Osteocyte (in vitro differentiated cells): Measurements from ENCODE around the gene NOSIP. TPM values are rescaled to one million over a fixed set of nuclear protein-coding genes. Genes with fewer than 3 reads are reported as not detected.
"Not testable (repeated sequence)": the region's sequence is repeated elsewhere in the genome, so short reads cannot be mapped to it uniquely, and the experiment has no call there.

ENCODE experiments used
- DNase-seq: peaks from one replicate; pipeline ENCODE4 v3.0.0; 2021; ENCODE audit warnings: mixed read lengths; ENCODE audit not compliant: unreplicated experiment; ENCODE audit errors: extremely low spot score
- H3K27ac Mint-ChIP-seq: one replicate; pipeline ENCODE4 v1.8.0; 2021; ENCODE audit warnings: mild to moderate bottlenecking, mixed read lengths; ENCODE audit not compliant: unreplicated experiment
- H3K27me3 Mint-ChIP-seq: one replicate; pipeline ENCODE4 v1.8.0; 2021; ENCODE audit warnings: mixed read lengths; ENCODE audit not compliant: unreplicated experiment
- H3K36me3 Mint-ChIP-seq: one replicate; pipeline ENCODE4 v1.8.0; 2021; ENCODE audit warnings: mixed read lengths; ENCODE audit not compliant: unreplicated experiment
- H3K4me1 Mint-ChIP-seq: one replicate; pipeline ENCODE4 v1.8.0; 2021; ENCODE audit warnings: mixed read lengths; ENCODE audit not compliant: unreplicated experiment
- H3K4me3 Mint-ChIP-seq: one replicate; pipeline ENCODE4 v1.8.0; 2021; ENCODE audit warnings: mild to moderate bottlenecking, moderate library complexity, mixed read lengths; ENCODE audit not compliant: unreplicated experiment
- H3K9me3 Mint-ChIP-seq: one replicate; pipeline ENCODE4 v1.8.0; 2021; ENCODE audit warnings: mixed read lengths; ENCODE audit not compliant: unreplicated experiment
- CTCF ChIP-seq: fragments of 200-600 bp; sonication (generic); IDR thresholded peaks from 2 replicates; pipeline ENCODE4 v1.5.0; 2021; ENCODE audit warnings: antibody characterized with exemption, mild to moderate bottlenecking, moderate library complexity
- long read RNA-seq: library from polyadenylated mRNA; unstranded; transcript quantifications from one replicate; pipeline ENCODE4 v2.0.0, GENCODE V29; 2021
- total RNA-seq: library from RNA; stranded (reverse); gene quantifications from 2 replicates; pipeline ENCODE4 v1.2.1, GENCODE V29; 2021

NOSIP gene
- 58.7 and 66.2 TPM in 2 replicates for total RNA-seq
- long read RNA-seq, transcript NOSIP-204 (9 exons, 1,005 nt), result major isoform, 25 of 37 reads
- long read RNA-seq, partial matches to known transcripts, result 2 of 37 reads
- long read RNA-seq, other reads (novel, unspliced or antisense), result 6 of 37 reads

- Mint-ChIP-seq H3K27ac (peak within 1 kb of the TSS; percentile 89), H3K4me1 (peaks cover 29% of the 10 kb centered on the region), H3K27me3 (no peaks in the 10 kb centered on the region), H3K9me3 (no peaks in the 10 kb centered on the region), H3K36me3 (no peaks in the 10 kb centered on the region), H3K4me3 (peak within 1 kb of the TSS; percentile 93)
- TF ChIP-seq CTCF, result no peak
- peak; percentile 97 for DNase-seq
Measured at GRCh38 chr19:49580264-49581006, at the start of gene NOSIP. NOSIP (minus strand) TSS chr19:49580556; CDS start chr19:49560691, 19,865 bp downstream.

- Mint-ChIP-seq H3K4me1 (peaks cover 13% of the 10 kb centered on the region), H3K27ac (peak overlapping the region; percentile 35), H3K4me3 (no peak overlapping the region), H3K9me3 (no peaks in the 10 kb centered on the region), H3K27me3 (no peaks in the 10 kb centered on the region), H3K36me3 (peaks cover 5% of the 10 kb centered on the region)
- no peak for DNase-seq
- no peak for TF ChIP-seq CTCF
Measured at GRCh38 chr19:49629659-49630058, 49.3 kb upstream of the NOSIP start.

GRCh38 chr19:49626226-49626625 lies 45.9 kb upstream of the NOSIP start:
- Mint-ChIP-seq H3K36me3 (peaks cover 13% of the 10 kb centered on the region), H3K27me3 (no peaks in the 10 kb centered on the region), H3K4me1 (peaks cover 10% of the 10 kb centered on the region), H3K27ac (no peak overlapping the region), H3K9me3 (no peaks in the 10 kb centered on the region), H3K4me3 (no peak overlapping the region)
- TF ChIP-seq CTCF, result no peak
- DNase-seq, result no peak

- Mint-ChIP-seq H3K36me3 (peaks cover 13% of the 10 kb centered on the region), H3K4me3 (no peak overlapping the region), H3K27ac (no peak overlapping the region), H3K4me1 (peaks cover 2% of the 10 kb centered on the region), H3K27me3 (no peaks in the 10 kb centered on the region), H3K9me3 (no peaks in the 10 kb centered on the region)
- TF ChIP-seq CTCF, result no peak
- no peak for DNase-seq
Measured at GRCh38 chr19:49624967-49625910, 44.9 kb upstream of the NOSIP start.

GRCh38 chr19:49617860-49618259 lies 37.5 kb upstream of the NOSIP start:
- not testable (repeated sequence) for H3K27ac Mint-ChIP-seq, H3K9me3 Mint-ChIP-seq, DNase-seq, H3K27me3 Mint-ChIP-seq, H3K4me3 Mint-ChIP-seq
- H3K36me3 Mint-ChIP-seq, result peaks cover 20% of the 10 kb centered on the region
- peaks cover 16% of the 10 kb centered on the region for H3K4me1 Mint-ChIP-seq
